ENCODE measurements around the gene CHN2. TPM values are rescaled to one million over a fixed set of nuclear protein-coding genes. Genes with fewer than 3 reads are reported as not detected.

CHN2 gene
- total RNA-seq, 1 experiment from 2014 or later, result 18.8 TPM

- no peak for DNase-seq
- Mint-ChIP-seq H3K27me3 (ENCODE audit: insufficient read depth, unreplicated experiment) (no peaks in the 10 kb centered on the region), H3K27ac (ENCODE audit: unreplicated experiment) (no peak overlapping the region), H3K4me1 (ENCODE audit: low read depth, unreplicated experiment) (no peaks in the 10 kb centered on the region), H3K9me3 (ENCODE audit: unreplicated experiment) (no peaks in the 10 kb centered on the region), H3K4me3 (ENCODE audit: unreplicated experiment) (no peak overlapping the region), H3K36me3 (ENCODE audit: insufficient read depth, unreplicated experiment) (no peaks in the 10 kb centered on the region)
- Histone ChIP-seq H3K4me3 (ENCODE audit: low read depth, low read length) (no peak overlapping the region), H3K9me3 (no peaks in the 10 kb centered on the region), H3K4me1 (peaks cover 7% of the 10 kb centered on the region; the same call in 1 of the 2 replicates), H3K27me3 (replicated peaks; ENCODE audit: control insufficient read depth, insufficient read depth, low read length) (no peaks in the 10 kb centered on the region), H3K36me3 (ENCODE audit: control insufficient read depth, insufficient read depth, low read length) (no peaks in the 10 kb centered on the region)
- no TSS peak for BruUV-seq (replicated peaks)
- no peak for TF ChIP-seq CTCF (IDR thresholded peaks at IDR 0.05; ENCODE audit: insufficient read depth in 1 of 2, low read depth in 1 of 2, low read length in 1 of 2, severe bottlenecking in 1 of 2, unreplicated experiment in 1 of 2)
- intact Hi-C loops (cut with micrococcal nuclease; ENCODE audit: unreplicated experiment), result no loop called here
- ChIA-PET CTCF (no interaction called here), POLR2A (no interaction called here)
These were observed 265.0 kb downstream of the CHN2 start for GRCh38 chr7:29459589-29459988.

GRCh38 chr7:29461996-29462395 lies 267.4 kb downstream of the CHN2 start:
- H3K9me3 ChIP-seq, result no peaks in the 10 kb centered on the region
- H3K27me3 ChIP-seq (replicated peaks; ENCODE audit: control insufficient read depth, insufficient read depth, low read length), result no peaks in the 10 kb centered on the region
- no peak overlapping the region for H3K4me3 Mint-ChIP-seq (ENCODE audit: unreplicated experiment)
- no peaks in the 10 kb centered on the region for H3K36me3 ChIP-seq (ENCODE audit: control insufficient read depth, insufficient read depth, low read length)
- no peaks in the 10 kb centered on the region for H3K27me3 Mint-ChIP-seq (ENCODE audit: insufficient read depth, unreplicated experiment)
- H3K36me3 Mint-ChIP-seq (ENCODE audit: insufficient read depth, unreplicated experiment), result no peaks in the 10 kb centered on the region
- ChIA-PET CTCF (no interaction called here), POLR2A (no interaction called here)
- no peak for TF ChIP-seq CTCF (IDR thresholded peaks at IDR 0.05; ENCODE audit: insufficient read depth in 1 of 2, low read depth in 1 of 2, low read length in 1 of 2, severe bottlenecking in 1 of 2, unreplicated experiment in 1 of 2)
- DNase-seq, result no peak
- H3K27ac Mint-ChIP-seq (ENCODE audit: unreplicated experiment), result no peak overlapping the region
- H3K4me1 Mint-ChIP-seq (ENCODE audit: low read depth, unreplicated experiment), result no peaks in the 10 kb centered on the region
- peaks cover 7% of the 10 kb centered on the region; the same call in 1 of the 2 replicates for H3K4me1 ChIP-seq
- no TSS peak for BruUV-seq (replicated peaks)
- H3K4me3 ChIP-seq (ENCODE audit: low read depth, low read length), result no peak overlapping the region
- no peaks in the 10 kb centered on the region for H3K9me3 Mint-ChIP-seq (ENCODE audit: unreplicated experiment)
- intact Hi-C loops (cut with micrococcal nuclease; ENCODE audit: unreplicated experiment), result no loop called here

GRCh38 chr7:29463504-29464158 lies 269.1 kb downstream of the CHN2 start:
- Histone ChIP-seq H3K4me1 (peaks cover 7% of the 10 kb centered on the region; the same call in 1 of the 2 replicates), H3K9me3 (no peaks in the 10 kb centered on the region), H3K36me3 (ENCODE audit: control insufficient read depth, insufficient read depth, low read length) (no peaks in the 10 kb centered on the region), H3K27me3 (replicated peaks; ENCODE audit: control insufficient read depth, insufficient read depth, low read length) (no peaks in the 10 kb centered on the region), H3K4me3 (ENCODE audit: low read depth, low read length) (no peak overlapping the region)
- H3K4me3 Mint-ChIP-seq (ENCODE audit: unreplicated experiment), result no peak overlapping the region
- TF ChIP-seq CTCF (IDR thresholded peaks at IDR 0.05; ENCODE audit: insufficient read depth in 1 of 2, low read depth in 1 of 2, low read length in 1 of 2, severe bottlenecking in 1 of 2, unreplicated experiment in 1 of 2), result no peak
- H3K36me3 Mint-ChIP-seq (ENCODE audit: insufficient read depth, unreplicated experiment), result no peaks in the 10 kb centered on the region
- H3K27me3 Mint-ChIP-seq (ENCODE audit: insufficient read depth, unreplicated experiment), result no peaks in the 10 kb centered on the region
- ChIA-PET CTCF (no interaction called here), POLR2A (no interaction called here)
- BruUV-seq (replicated peaks), result no TSS peak
- no peaks in the 10 kb centered on the region for H3K9me3 Mint-ChIP-seq (ENCODE audit: unreplicated experiment)
- DNase-seq, result no peak
- no peaks in the 10 kb centered on the region for H3K4me1 Mint-ChIP-seq (ENCODE audit: low read depth, unreplicated experiment)
- intact Hi-C loops (cut with micrococcal nuclease; ENCODE audit: unreplicated experiment), result no loop called here
- H3K27ac Mint-ChIP-seq (ENCODE audit: unreplicated experiment), result no peak overlapping the region

All from Caco-2 (cell line).